ENCODE data around the gene ICAM1. TPM values are rescaled to one million over a fixed set of nuclear protein-coding genes. Genes with fewer than 3 reads are reported as not detected.

Gene ICAM1
- total and polyA plus RNA-seq, 2 of the 13 experiments (the other 11 are each of a cell fraction or from before 2014, with no cell fraction given): 37.9 to 98.4 TPM

GRCh38 chr19:10270616-10271394, at the start of gene ICAM1 (continued):
- TF ChIP-seq BATF2 (CRISPR knock-in tag; IDR thresholded peaks at IDR 0.05) (0 out of 2 replicates have a peak, but pooled peaks have one; percentile 4), ZNF136 (CRISPR knock-in tag; IDR thresholded peaks at IDR 0.05; ENCODE audit: low read depth) (0 out of 2 replicates have a peak, but pooled peaks have one; percentile 22), MTF2 (CRISPR knock-in tag; IDR thresholded peaks at IDR 0.05; ENCODE audit: borderline replicate concordance) (no peak), ZUFSP (CRISPR knock-in tag; IDR thresholded peaks at IDR 0.05; ENCODE audit: borderline replicate concordance) (no peak), ZNF749 (CRISPR knock-in tag; IDR thresholded peaks at IDR 0.05; ENCODE audit: borderline replicate concordance) (peak; percentile 60; the same call in 1 of the 2 replicates), HMGXB3 (CRISPR knock-in tag; IDR thresholded peaks at IDR 0.05; ENCODE audit: borderline replicate concordance) (no peak; the same call in 1 of the 2 replicates), ZNF615 (CRISPR knock-in tag; IDR thresholded peaks at IDR 0.05; ENCODE audit: borderline replicate concordance) (peak; percentile 80; the same call in 1 of the 2 replicates), JUND (CRISPR knock-in tag; IDR thresholded peaks at IDR 0.05) (no peak), RAD51 (IDR thresholded peaks at IDR 0.05; ENCODE audit: borderline replicate concordance) (no peak), MAZ (IDR thresholded peaks at IDR 0.05; ENCODE audit: borderline replicate concordance, low read depth, low read length) (peak; percentile 69; the same call in 1 of the 2 replicates), MAZ (CRISPR knock-in tag; IDR thresholded peaks at IDR 0.05; ENCODE audit: low read depth) (peak; percentile 96), ZNF567 (CRISPR knock-in tag; IDR thresholded peaks at IDR 0.05; ENCODE audit: borderline replicate concordance) (peak; percentile 38; the same call in 1 of the 2 replicates), CHD2 (IDR thresholded peaks at IDR 0.05; ENCODE audit: low read depth, low read length) (no peak), ZHX2 (IDR thresholded peaks at IDR 0.05; ENCODE audit: low read depth) (no peak; the same call in 1 of the 2 replicates), ZHX2 (CRISPR knock-in tag; IDR thresholded peaks at IDR 0.05; ENCODE audit: borderline replicate concordance) (no peak)

Data from HepG2 (cell line).